ENCODE data around the gene BIRC6.
A peak's percentile ranks its signal among the peaks of the same experiment; 100 is the strongest.
"Not testable (repeated sequence)": the region's sequence is repeated elsewhere in the genome, so short reads cannot be mapped to it uniquely, and the experiment has no call there.

BIRC6 gene

DNA sequence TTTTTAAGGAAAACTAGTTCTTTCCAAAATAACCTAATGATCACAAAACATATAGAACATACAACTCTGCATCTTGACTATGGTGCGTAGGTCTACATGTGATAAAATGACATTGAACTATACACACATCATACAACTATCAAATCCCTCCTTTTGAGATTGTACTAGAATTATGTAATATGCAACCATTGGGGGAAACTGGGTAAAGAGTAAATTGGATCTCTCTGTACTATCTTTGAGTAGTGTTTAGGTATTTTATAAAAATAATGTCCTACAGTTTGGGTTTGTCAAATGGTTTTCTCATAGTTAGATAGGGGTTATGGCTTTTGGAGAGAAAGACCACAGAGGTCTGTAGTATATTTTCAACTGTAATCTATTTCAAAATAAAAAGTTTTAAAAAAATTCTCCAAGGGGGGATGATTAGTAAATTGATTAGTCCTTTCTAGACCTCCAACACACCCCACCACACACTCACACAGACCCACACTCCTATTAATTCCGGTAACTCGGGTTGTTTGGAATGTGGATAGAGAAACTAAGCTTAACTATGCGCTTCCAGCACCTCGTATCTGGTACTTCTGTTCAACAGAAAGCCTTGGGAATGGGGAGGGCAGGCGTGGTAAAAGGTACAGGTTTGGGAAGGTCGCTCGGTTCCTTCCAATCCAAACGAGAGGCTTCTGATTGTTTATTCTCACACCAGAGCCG lies 695 bp upstream of the BIRC6 start:
- H3K4me3 Mint-ChIP-seq = peak overlapping the region; percentile 86 to 92 (median 91)
- peak overlapping the region; percentile 88 to 99 (median 93) for H3K27ac Mint-ChIP-seq
- no peaks in the 10 kb centered on the region for H3K9me3 Mint-ChIP-seq

DNA sequence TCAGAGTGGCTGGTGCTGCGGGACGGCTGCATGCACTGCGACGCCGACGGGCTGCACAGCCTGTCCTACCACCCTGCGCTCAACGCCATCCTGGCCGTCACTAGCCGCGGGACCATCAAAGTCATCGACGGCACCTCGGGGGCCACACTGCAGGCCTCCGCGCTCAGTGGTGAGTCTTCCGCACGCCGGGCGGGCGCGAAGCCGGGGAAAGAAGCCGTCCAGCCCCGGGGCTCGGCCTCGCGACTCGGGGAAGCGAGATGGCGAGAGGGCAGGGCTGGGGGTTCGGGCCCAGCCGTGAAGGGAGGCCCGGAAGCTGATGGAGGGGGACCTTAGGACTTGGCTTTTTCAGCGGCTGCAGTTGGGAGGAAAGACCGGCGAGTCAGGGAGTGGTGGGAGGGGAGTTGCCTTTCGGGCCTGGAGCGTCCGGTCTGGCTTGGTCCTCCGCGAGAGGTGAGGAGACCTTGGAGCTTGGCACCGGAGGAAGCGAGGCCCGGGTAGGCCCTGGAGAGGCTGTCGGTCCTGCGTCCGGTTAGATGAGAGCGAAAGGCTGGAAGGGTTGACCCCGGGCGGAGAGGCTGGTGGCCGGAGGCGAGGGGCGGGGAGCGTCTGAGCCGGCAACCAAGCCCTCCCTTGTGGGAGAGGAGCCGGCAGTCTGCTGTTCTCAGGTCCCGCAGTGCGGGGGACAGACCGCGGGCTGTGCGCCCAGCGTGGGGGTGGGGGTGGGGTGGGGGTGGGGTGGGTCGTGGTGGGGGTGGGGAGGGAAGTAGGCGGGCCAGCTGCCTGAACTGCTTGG lies 691 bp downstream of the BIRC6 start:
- Mint-ChIP-seq H3K27me3 (ENCODE audit: low read depth) (no peaks in the 10 kb centered on the region), H3K4me1 (peaks cover 32% of the 10 kb centered on the region), H3K9me3 (no peaks in the 10 kb centered on the region), H3K27ac (peak overlapping the region; percentile 73 to 89 (median 88)), H3K36me3 (ENCODE audit: low read depth) (peaks cover 18% of the 10 kb centered on the region), H3K4me3 (peak overlapping the region; percentile 86 to 91 (median 88))
- TF ChIP-seq, protein P1, sequence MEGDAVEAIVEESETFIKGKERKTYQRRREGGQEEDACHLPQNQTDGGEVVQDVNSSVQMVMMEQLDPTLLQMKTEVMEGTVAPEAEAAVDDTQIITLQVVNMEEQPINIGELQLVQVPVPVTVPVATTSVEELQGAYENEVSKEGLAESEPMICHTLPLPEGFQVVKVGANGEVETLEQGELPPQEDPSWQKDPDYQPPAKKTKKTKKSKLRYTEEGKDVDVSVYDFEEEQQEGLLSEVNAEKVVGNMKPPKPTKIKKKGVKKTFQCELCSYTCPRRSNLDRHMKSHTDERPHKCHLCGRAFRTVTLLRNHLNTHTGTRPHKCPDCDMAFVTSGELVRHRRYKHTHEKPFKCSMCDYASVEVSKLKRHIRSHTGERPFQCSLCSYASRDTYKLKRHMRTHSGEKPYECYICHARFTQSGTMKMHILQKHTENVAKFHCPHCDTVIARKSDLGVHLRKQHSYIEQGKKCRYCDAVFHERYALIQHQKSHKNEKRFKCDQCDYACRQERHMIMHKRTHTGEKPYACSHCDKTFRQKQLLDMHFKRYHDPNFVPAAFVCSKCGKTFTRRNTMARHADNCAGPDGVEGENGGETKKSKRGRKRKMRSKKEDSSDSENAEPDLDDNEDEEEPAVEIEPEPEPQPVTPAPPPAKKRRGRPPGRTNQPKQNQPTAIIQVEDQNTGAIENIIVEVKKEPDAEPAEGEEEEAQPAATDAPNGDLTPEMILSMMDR (IDR thresholded peaks at IDR 0.05; ENCODE audit: unreplicated experiment in 3 of 3) = no peak

More for the DNA sequence above, 695 bp upstream of the BIRC6 start:
- TF ChIP-seq, protein P1 (IDR thresholded peaks at IDR 0.05; ENCODE audit: unreplicated experiment in 3 of 3) = no peak
- peaks cover 5% of the 10 kb centered on the region for H3K36me3 Mint-ChIP-seq (ENCODE audit: low read depth)
- no peaks in the 10 kb centered on the region for H3K27me3 Mint-ChIP-seq (ENCODE audit: low read depth)
- H3K4me1 Mint-ChIP-seq = peaks cover 32% of the 10 kb centered on the region

DNA sequence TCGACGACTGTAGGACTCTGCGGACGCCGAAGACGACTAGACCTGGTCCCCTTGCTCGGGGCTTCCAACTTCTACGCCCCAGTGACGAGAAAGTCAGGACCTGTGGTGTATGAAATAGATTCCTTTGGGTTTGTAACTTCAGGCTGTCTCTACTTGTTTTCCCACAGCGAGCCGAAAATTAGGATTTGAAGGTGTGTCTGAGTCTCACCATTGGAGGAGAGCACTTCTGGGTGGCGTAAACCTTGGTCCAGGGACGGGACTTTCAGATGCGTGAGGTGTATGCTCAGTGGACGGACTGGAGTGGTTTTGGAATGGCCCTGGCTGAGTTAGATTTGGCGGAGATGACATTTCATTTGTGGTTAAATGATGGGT lies 1.3 kb downstream of the BIRC6 start:
- Mint-ChIP-seq H3K36me3 (ENCODE audit: low read depth) (peaks cover 19% of the 10 kb centered on the region), H3K9me3 (no peaks in the 10 kb centered on the region), H3K4me3 (peak overlapping the region; percentile 86 to 91 (median 88)), H3K4me1 (peaks cover 32% of the 10 kb centered on the region), H3K27ac (peak overlapping the region; percentile 73 to 88 (median 74)), H3K27me3 (ENCODE audit: low read depth) (no peaks in the 10 kb centered on the region)
- TF ChIP-seq, protein P1 (IDR thresholded peaks at IDR 0.05; ENCODE audit: unreplicated experiment in 3 of 3) = no peak

DNA sequence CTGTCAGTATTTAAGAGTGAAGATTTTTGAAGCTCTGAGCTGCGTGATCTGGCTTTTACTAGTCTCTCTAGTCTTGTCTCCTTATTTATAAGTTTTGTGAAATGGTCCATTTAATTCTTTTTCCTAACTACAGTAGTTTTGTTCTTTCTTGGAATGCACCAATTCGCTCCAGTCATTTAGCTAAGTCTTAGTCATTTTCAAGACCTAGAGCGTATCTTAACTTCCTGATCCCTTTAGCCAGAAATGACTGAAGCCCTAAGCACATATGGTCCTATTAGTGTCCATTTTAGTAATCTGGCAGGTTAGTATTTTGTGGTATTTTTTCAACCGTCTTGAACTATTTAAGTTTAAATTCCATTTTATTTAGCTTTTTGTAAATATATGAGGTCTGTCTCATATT lies 3.6 kb downstream of the BIRC6 start:
- TF ChIP-seq, protein P1 (IDR thresholded peaks at IDR 0.05; ENCODE audit: unreplicated experiment in 3 of 3) = no peak
- Mint-ChIP-seq H3K9me3 (no peaks in the 10 kb centered on the region), H3K27me3 (ENCODE audit: low read depth) (no peaks in the 10 kb centered on the region), H3K36me3 (ENCODE audit: low read depth) (peaks cover 24% of the 10 kb centered on the region), H3K4me1 (peaks cover 45% of the 10 kb centered on the region), H3K27ac (peak overlapping the region in 2 of 3 experiments; percentile 14 to 73), H3K4me3 (peak overlapping the region; percentile 45 to 78 (median 60))

DNA sequence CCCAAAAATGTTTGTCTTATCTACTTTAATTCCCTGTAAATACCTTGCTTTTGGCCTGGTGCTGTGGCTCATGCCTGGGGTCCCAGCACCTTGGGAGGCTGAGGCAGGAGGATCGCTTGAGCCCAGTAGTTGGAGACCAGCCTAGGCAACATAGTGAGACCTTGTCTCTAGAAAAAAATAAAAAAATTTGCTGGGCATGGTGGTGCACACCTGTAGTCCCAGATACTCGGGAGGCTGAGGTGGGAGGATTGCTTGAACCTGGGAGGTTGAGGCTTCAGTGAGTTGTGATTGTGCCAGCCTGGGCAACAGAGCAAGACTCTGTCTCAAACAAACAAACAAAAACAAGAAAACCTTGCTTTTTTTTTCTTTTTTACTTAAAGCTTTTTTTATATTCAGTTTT lies 6.2 kb downstream of the BIRC6 start:
- H3K9me3 Mint-ChIP-seq; H3K27me3 Mint-ChIP-seq (ENCODE audit: low read depth); H3K27ac Mint-ChIP-seq; H3K4me3 Mint-ChIP-seq: not testable (repeated sequence)
- Mint-ChIP-seq H3K36me3 (ENCODE audit: low read depth) (peaks cover 24% of the 10 kb centered on the region), H3K4me1 (peaks cover 50% of the 10 kb centered on the region)

- H3K9me3 Mint-ChIP-seq = no peaks in the 10 kb centered on the region
These were observed 6.8 kb downstream of the BIRC6 start for GRCh38 chr2:32363597-32363996.

GRCh38 chr2:32364290-32364689 lies 7.5 kb downstream of the BIRC6 start:
- not testable (repeated sequence) for H3K4me3 Mint-ChIP-seq; H3K27me3 Mint-ChIP-seq (ENCODE audit: low read depth); H3K9me3 Mint-ChIP-seq
- Mint-ChIP-seq H3K4me1 (peaks cover 42% of the 10 kb centered on the region), H3K36me3 (ENCODE audit: low read depth) (peaks cover 24% of the 10 kb centered on the region), H3K27ac (peak overlapping the region; percentile 1 to 45 (median 8))

More at GRCh38 chr2:32363597-32363996, 6.8 kb downstream of the BIRC6 start:
- Mint-ChIP-seq H3K36me3 (ENCODE audit: low read depth) (peaks cover 24% of the 10 kb centered on the region), H3K27me3 (ENCODE audit: low read depth) (no peaks in the 10 kb centered on the region), H3K4me3 (no peak overlapping the region), H3K4me1 (peaks cover 44% of the 10 kb centered on the region), H3K27ac (peak overlapping the region; percentile 13 to 64 (median 48))
- TF ChIP-seq, protein P1 (IDR thresholded peaks at IDR 0.05; ENCODE audit: unreplicated experiment in 3 of 3) = no peak

DNA sequence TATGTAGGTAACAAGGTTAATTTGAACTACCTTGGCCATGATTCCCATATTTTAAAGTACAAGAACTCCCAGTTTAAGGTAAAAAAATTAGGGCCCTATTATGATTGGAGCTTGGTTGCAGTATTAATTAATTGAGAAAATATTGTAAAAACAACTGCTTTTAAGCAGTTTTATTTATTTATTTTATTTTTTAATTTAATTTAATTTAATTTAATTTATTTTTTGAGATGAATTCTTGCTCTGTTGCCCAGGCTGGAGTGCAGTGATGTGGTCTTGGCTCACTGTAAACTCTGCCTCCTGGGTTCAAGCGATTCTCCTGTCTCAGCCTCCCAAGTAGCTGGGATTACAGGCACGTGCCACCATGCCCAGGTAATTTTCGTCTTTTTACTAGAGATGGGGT lies 8.9 kb downstream of the BIRC6 start:
- Mint-ChIP-seq H3K4me1 (peaks cover 28% of the 10 kb centered on the region), H3K36me3 (ENCODE audit: low read depth) (peaks cover 23% of the 10 kb centered on the region)
- not testable (repeated sequence) for H3K9me3 Mint-ChIP-seq; H3K27ac Mint-ChIP-seq; H3K27me3 Mint-ChIP-seq (ENCODE audit: low read depth); H3K4me3 Mint-ChIP-seq
